A549 (cell line): ENCODE results near the gene PLAC1. TPM values are rescaled to one million over a fixed set of nuclear protein-coding genes. Genes with fewer than 3 reads are reported as not detected.

Source experiments
- ATAC-seq, 2 experiments: fragments of 200-7000 bp in 1 of 2; fragments of >200 bp in 1 of 2; cut with Nextera tagmentation in 1 of 2; cut with Tn5 transposase in 1 of 2; 3 replicates each; pipeline versions ENCODE4 v1.8.0 to v1.9.1; 2018 to 2020; ENCODE audit warnings: mild to moderate bottlenecking in 1 of 2, moderate library complexity in 1 of 2
- CTCF ChIA-PET: fragments of 300-600 bp; sonication (Branson Sonifier 250); formaldehyde crosslinking; extraction: SDS; loops from one replicate; lab custom pipeline; 2021; ENCODE audit warnings: antibody characterized with exemption, inconsistent platforms; lab: Yijun Ruan, JAX
- POLR2A ChIA-PET: fragments of 350-600 bp; formaldehyde crosslinking; extraction: SDS; loops from one replicate; lab custom pipeline; 2021; ENCODE audit warnings: antibody characterized with exemption, inconsistent platforms; lab: Yijun Ruan, JAX
- DNase-seq, 2 experiments: peaks; one replicate each; pipeline versions ENCODE4 v3.0.0 to v3.0.0-alpha.2; 2011 to 2016; ENCODE audit warnings: low read depth in 1 of 2, low spot score in 1 of 2
- FAIRE-seq: peaks from 2 replicates; lab custom pipeline; 2011; peaks lifted over from hg19 to GRCh38; lab: Jason Lieb, UNC
- H3K27ac ChIP-seq, 2 experiments: fragments of >200 bp; sonication (Bioruptor Twin); formaldehyde crosslinking; 3 replicates each; pipeline ENCODE4 v1.5.1; 2016 to 2017
- H3K4me1 ChIP-seq: fragments of >200 bp; sonication (Bioruptor Twin); formaldehyde crosslinking; 3 replicates; pipeline ENCODE4 v1.6.1; 2016
- H3K4me2 ChIP-seq: fragments of >200 bp; sonication (Bioruptor Twin); formaldehyde crosslinking; 3 replicates; pipeline ENCODE4 v1.6.1; 2016
- H3K4me3 ChIP-seq: fragments of >200 bp; sonication (Bioruptor Twin); formaldehyde crosslinking; 3 replicates; pipeline ENCODE4 v1.5.1; 2016
- H3K9me3 ChIP-seq: fragments of >200 bp; sonication (Bioruptor Twin); formaldehyde crosslinking; 3 replicates; pipeline ENCODE4 v1.6.1; 2016
- BHLHE40 ChIP-seq: IDR thresholded peaks from 2 replicates; pipeline ENCODE4 v1.6.1; 2012; ENCODE audit warnings: low read depth, low read length, inconsistent platforms
- EHMT2 ChIP-seq: fragments of 200-600 bp; sonication (generic); IDR thresholded peaks from 2 replicates; pipeline ENCODE4 v1.6.1; 2016; ENCODE audit warnings: antibody characterized with exemption, low read depth, mild to moderate bottlenecking, moderate library complexity
- EP300 ChIP-seq, 2 experiments: fragments of >200 bp; sonication (Bioruptor Twin); formaldehyde crosslinking; IDR thresholded peaks; 2 replicates in 1 of 2; 3 replicates in 1 of 2; pipeline ENCODE4 v1.6.1; 2016 to 2017
- ESRRA ChIP-seq: fragments of 150-350 bp; IDR thresholded peaks from 2 replicates; pipeline ENCODE4 v1.6.1; 2014; ENCODE audit warnings: mild to moderate bottlenecking, low read length, borderline replicate concordance
- HEYL ChIP-seq: fragments of 250-450 bp; sonication (Bioruptor Pico); IDR thresholded peaks from 2 replicates; pipeline ENCODE4 v1.8.0; 2021; ENCODE audit warnings: mild to moderate bottlenecking, moderate library complexity
- HOXB5 ChIP-seq: fragments of 250-450 bp; sonication (Bioruptor Pico); IDR thresholded peaks from 2 replicates; pipeline ENCODE4 v1.5.0; 2020; ENCODE audit warnings: mild to moderate bottlenecking, moderate library complexity
- JUN ChIP-seq, 2 experiments: fragments of >200 bp; sonication (Bioruptor Twin); formaldehyde crosslinking; IDR thresholded peaks; 2 replicates in 1 of 2; 3 replicates in 1 of 2; pipeline ENCODE4 v1.6.1; 2016 to 2017
- KDM1A ChIP-seq: fragments of 200-600 bp; sonication (generic); IDR thresholded peaks from 2 replicates; pipeline ENCODE4 v1.6.1; 2016; ENCODE audit warnings: low read depth, mild to moderate bottlenecking
- KDM5A ChIP-seq: fragments of 200-600 bp; sonication (generic); IDR thresholded peaks from 2 replicates; pipeline ENCODE4 v1.6.1; 2016; ENCODE audit warnings: antibody characterized with exemption, mild to moderate bottlenecking
- MAZ ChIP-seq: fragments of 150-350 bp; IDR thresholded peaks from 2 replicates; pipeline ENCODE4 v1.6.1; 2014; ENCODE audit warnings: antibody characterized with exemption, low read depth, low read length, borderline replicate concordance
- NFE2L2 ChIP-seq: fragments of 150-350 bp; conservative IDR thresholded peaks from 2 replicates; pipeline ENCODE4 v1.6.1; 2014; ENCODE audit warnings: low read length
- NPAS2 ChIP-seq: fragments of 250-450 bp; sonication (Bioruptor Pico); IDR thresholded peaks from 2 replicates; pipeline ENCODE4 v1.8.0; 2022; ENCODE audit warnings: mild to moderate bottlenecking, moderate library complexity, borderline replicate concordance
- NR3C1 ChIP-seq: fragments of >200 bp; sonication (Bioruptor Twin); formaldehyde crosslinking; IDR thresholded peaks from 3 replicates; pipeline ENCODE4 v1.6.1; 2017
- PHF8 ChIP-seq: fragments of 200-600 bp; sonication (generic); IDR thresholded peaks from 2 replicates; pipeline ENCODE4 v1.6.1; 2016; ENCODE audit warnings: low read depth, mild to moderate bottlenecking, antibody characterized with exemption, moderate library complexity, borderline replicate concordance
- SMC3 ChIP-seq: fragments of >200 bp; sonication (Bioruptor Twin); formaldehyde crosslinking; IDR thresholded peaks from 3 replicates; pipeline ENCODE4 v1.6.1; 2018; ENCODE audit warnings: inconsistent platforms
- TFCP2L1 ChIP-seq: fragments of 250-450 bp; sonication (Bioruptor Pico); IDR thresholded peaks from 2 replicates; pipeline ENCODE4 v1.5.0; 2021; ENCODE audit warnings: mild to moderate bottlenecking
- TP53 ChIP-seq: fragments of 250-450 bp; sonication (Bioruptor Pico); IDR thresholded peaks from 2 replicates; pipeline ENCODE4 v1.5.0; 2021; ENCODE audit warnings: mild to moderate bottlenecking, moderate library complexity
- ZC3H11A ChIP-seq: fragments of 450-650 bp; IDR thresholded peaks from 2 replicates; pipeline ENCODE4 v1.6.1; 2014; ENCODE audit warnings: antibody characterized with exemption, mild to moderate bottlenecking
- ZNF302 ChIP-seq: fragments of 250-450 bp; sonication (Bioruptor Pico); IDR thresholded peaks from 2 replicates; pipeline ENCODE4 v1.9.0; 2021; ENCODE audit warnings: inconsistent platforms, mild to moderate bottlenecking, moderate library complexity
- ZSCAN20 ChIP-seq: fragments of 250-450 bp; sonication (Bioruptor Pico); IDR thresholded peaks from 2 replicates; pipeline ENCODE4 v1.8.0; 2022; ENCODE audit warnings: mild to moderate bottlenecking, moderate library complexity
- WGBS: methylation state at CpG from one replicate; pipeline ENCODE4 v1.1.6; 2017; ENCODE audit errors: missing lambda C conversion rate; 5-methylcytosine and 5-hydroxymethylcytosine counted together
- polyA plus RNA-seq, 4 experiments: library from polyadenylated mRNA; depleted of rRNA in 3 of 4; stranded (reverse); fragments of >200 nt; fragmentation: RNase III in 1 of 4; extraction: RNeasy Plus Mini Kit Qiagen cat#74134 plus additional on column Dnase treatment in 1 of 4; gene quantifications; 2 replicates in 3 of 4; 3 replicates in 1 of 4; pipeline ENCODE4 v1.2.3, GENCODE V29; 2011 to 2017
- TF ChIP-seq, protein P1 (sequence below): fragments of >200 bp; sonication (Bioruptor Twin); formaldehyde crosslinking; IDR thresholded peaks from 3 replicates; pipeline ENCODE4 v1.6.1; 2016
- TF ChIP-seq, protein P2 (sequence below): fragments of 200-600 bp; sonication (generic); IDR thresholded peaks from 2 replicates; pipeline ENCODE4 v1.6.1; 2016; ENCODE audit warnings: antibody characterized with exemption, mild to moderate bottlenecking, moderate library complexity
- TF ChIP-seq, protein P3 (sequence below): IDR thresholded peaks from 2 replicates; pipeline ENCODE4 v1.6.1; 2012
- TF ChIP-seq, protein P4 (sequence below): IDR thresholded peaks from 2 replicates; pipeline ENCODE4 v1.6.1; 2012; ENCODE audit warnings: low read depth, borderline replicate concordance

The PLAC1 gene
- polyA plus RNA-seq, 2 of the 4 experiments (the other 2 are of a cell fraction): 0.79 to 2.6 TPM

DNA sequence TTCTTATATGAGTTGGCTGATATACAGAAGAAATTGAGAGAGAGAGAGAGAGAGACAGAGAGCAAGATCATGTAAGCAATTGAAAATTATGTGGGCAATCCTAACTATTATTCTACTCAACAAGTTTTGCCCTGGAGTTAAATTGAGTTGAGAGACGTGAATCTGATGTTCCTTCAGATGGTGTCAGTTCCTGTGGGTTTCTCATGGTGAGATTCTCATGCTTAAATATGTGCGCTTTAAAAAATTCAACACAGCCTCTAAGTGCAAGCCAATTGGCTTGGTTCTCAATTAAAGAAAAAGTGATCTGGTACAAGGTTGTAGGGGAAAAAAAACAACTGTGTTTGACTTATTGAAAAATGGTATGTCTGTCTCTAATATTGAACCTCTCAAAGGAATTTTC is 35.4 kb upstream of the PLAC1 start:
- ATAC-seq: no peak
- H3K27ac ChIP-seq: peak overlapping the region in 1 of 2 experiments; percentile 76; a peak in 4 of 6 replicates

DNA sequence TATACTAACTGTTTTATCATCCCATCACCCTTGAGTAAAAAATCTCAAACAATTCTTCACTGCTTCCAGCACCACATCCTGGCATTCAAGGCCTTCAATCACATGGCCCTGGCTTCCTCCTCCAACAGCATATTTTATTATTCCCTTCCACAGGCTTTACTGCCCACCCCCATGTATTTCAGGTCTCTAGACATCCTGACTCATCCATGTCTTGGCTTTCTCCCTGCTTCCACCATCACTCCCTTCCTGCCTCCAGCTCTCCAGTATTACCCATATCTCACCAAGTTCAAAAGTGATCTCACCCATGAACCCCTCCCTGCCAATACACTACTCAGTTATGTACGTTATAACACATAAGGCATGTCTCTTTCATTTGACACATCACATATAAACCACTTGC is 34.7 kb upstream of the PLAC1 start:
- Histone ChIP-seq H3K4me3 (no peak overlapping the region), H3K4me1 (peaks cover 45% of the 10 kb centered on the region), H3K4me2 (0 out of 3 replicates have a peak overlapping the region, but pooled peaks have one; percentile 5), H3K27ac (peak overlapping the region; percentile 49 to 76; a peak in 5 of 6 replicates), H3K9me3 (no peaks in the 10 kb centered on the region)
- POLR2A ChIA-PET: no interaction called here
- no peak for TF ChIP-seq HEYL (CRISPR knock-in tag)
- TF ChIP-seq PHF8: no peak
- no peak for TF ChIP-seq EP300 (IDR thresholded peaks at IDR 0.05)
- TF ChIP-seq, protein P1, sequence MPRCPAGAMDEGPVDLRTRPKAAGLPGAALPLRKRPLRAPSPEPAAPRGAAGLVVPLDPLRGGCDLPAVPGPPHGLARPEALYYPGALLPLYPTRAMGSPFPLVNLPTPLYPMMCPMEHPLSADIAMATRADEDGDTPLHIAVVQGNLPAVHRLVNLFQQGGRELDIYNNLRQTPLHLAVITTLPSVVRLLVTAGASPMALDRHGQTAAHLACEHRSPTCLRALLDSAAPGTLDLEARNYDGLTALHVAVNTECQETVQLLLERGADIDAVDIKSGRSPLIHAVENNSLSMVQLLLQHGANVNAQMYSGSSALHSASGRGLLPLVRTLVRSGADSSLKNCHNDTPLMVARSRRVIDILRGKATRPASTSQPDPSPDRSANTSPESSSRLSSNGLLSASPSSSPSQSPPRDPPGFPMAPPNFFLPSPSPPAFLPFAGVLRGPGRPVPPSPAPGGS: no peak
- no peak for TF ChIP-seq BHLHE40
- TF ChIP-seq SMC3: no peak
- no peak for TF ChIP-seq ZC3H11A
- TF ChIP-seq, protein P2, sequence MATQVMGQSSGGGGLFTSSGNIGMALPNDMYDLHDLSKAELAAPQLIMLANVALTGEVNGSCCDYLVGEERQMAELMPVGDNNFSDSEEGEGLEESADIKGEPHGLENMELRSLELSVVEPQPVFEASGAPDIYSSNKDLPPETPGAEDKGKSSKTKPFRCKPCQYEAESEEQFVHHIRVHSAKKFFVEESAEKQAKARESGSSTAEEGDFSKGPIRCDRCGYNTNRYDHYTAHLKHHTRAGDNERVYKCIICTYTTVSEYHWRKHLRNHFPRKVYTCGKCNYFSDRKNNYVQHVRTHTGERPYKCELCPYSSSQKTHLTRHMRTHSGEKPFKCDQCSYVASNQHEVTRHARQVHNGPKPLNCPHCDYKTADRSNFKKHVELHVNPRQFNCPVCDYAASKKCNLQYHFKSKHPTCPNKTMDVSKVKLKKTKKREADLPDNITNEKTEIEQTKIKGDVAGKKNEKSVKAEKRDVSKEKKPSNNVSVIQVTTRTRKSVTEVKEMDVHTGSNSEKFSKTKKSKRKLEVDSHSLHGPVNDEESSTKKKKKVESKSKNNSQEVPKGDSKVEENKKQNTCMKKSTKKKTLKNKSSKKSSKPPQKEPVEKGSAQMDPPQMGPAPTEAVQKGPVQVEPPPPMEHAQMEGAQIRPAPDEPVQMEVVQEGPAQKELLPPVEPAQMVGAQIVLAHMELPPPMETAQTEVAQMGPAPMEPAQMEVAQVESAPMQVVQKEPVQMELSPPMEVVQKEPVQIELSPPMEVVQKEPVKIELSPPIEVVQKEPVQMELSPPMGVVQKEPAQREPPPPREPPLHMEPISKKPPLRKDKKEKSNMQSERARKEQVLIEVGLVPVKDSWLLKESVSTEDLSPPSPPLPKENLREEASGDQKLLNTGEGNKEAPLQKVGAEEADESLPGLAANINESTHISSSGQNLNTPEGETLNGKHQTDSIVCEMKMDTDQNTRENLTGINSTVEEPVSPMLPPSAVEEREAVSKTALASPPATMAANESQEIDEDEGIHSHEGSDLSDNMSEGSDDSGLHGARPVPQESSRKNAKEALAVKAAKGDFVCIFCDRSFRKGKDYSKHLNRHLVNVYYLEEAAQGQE: no peak
- TF ChIP-seq KDM5A: no peak
- TF ChIP-seq, protein P3, sequence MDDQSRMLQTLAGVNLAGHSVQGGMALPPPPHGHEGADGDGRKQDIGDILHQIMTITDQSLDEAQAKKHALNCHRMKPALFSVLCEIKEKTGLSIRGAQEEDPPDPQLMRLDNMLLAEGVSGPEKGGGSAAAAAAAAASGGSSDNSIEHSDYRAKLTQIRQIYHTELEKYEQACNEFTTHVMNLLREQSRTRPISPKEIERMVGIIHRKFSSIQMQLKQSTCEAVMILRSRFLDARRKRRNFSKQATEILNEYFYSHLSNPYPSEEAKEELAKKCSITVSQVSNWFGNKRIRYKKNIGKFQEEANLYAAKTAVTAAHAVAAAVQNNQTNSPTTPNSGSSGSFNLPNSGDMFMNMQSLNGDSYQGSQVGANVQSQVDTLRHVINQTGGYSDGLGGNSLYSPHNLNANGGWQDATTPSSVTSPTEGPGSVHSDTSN: no peak
- TF ChIP-seq HOXB5 (CRISPR knock-in tag): no peak
- no peak for TF ChIP-seq TP53 (CRISPR knock-in tag)
- TF ChIP-seq EHMT2: no peak
- no peak for TF ChIP-seq TFCP2L1 (CRISPR knock-in tag)
- FAIRE-seq: no peak
- ATAC-seq: peak in 1 of 2 experiments; percentile 66; a peak in 2 of 6 replicates
- DNase-seq: peak in 1 of 2 experiments; percentile 16
- CTCF ChIA-PET: interaction anchor here (1.7 kb wide), 1 partner anchor 60 kb away, joined by 5 read pairs; no protein-coding TSS in a partner anchor
- 58% methylated on average over 1 of the region's 1 CpG for WGBS

More for the DNA sequence above, 35.4 kb upstream of the PLAC1 start:
- Histone ChIP-seq H3K9me3 (no peaks in the 10 kb centered on the region), H3K4me1 (peaks cover 39% of the 10 kb centered on the region), H3K4me3 (no peak overlapping the region), H3K4me2 (no peak overlapping the region)
- CTCF ChIA-PET: no interaction called here
- TF ChIP-seq NPAS2 (CRISPR knock-in tag) (no peak), PHF8 (no peak), ZSCAN20 (CRISPR knock-in tag) (no peak), MAZ (no peak), NFE2L2 (no peak), ESRRA (no peak), JUN (IDR thresholded peaks at IDR 0.05) (no peak), BHLHE40 (no peak), KDM1A (no peak), KDM5A (no peak), ZNF302 (CRISPR knock-in tag) (no peak), TP53 (CRISPR knock-in tag) (no peak), NR3C1 (no peak), HEYL (CRISPR knock-in tag) (no peak)
- TF ChIP-seq, protein P4, sequence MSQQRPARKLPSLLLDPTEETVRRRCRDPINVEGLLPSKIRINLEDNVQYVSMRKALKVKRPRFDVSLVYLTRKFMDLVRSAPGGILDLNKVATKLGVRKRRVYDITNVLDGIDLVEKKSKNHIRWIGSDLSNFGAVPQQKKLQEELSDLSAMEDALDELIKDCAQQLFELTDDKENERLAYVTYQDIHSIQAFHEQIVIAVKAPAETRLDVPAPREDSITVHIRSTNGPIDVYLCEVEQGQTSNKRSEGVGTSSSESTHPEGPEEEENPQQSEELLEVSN: no peak
- no peak for FAIRE-seq
- no peak for DNase-seq
- 96% methylated on average over 2 of the region's 2 CpGs for WGBS
- POLR2A ChIA-PET: no interaction called here
